ENCODE results near the gene DOCK4.

DNA sequence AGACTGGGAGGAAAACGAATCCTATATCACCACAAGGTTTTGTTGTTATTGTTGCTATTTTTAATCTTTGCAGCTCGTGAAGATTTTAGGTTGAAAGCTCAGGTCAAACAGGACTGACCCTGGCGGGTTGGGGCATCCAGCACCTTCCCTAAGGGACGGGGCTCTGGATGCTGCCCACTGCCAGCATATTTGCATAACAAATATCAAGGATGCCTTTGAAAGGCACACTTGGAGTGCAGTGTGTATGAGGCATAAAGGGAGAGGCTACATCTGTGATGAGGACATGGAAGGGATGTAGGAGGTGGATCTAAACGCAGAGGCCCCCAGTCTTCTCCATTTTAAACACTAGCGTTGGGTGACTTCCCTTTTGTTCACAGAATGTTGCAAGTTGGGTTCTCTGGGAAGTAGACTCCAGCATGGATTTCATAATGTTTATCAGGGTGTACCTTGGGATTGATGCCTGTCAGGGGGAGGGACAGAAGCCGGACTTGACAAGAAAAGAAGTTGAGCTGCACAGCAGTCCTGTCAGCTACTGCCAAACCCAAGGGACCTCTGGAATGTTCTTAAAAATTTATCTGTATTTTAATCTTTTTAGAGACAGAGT, 462.9 kb downstream of the DOCK4 start:
- no peak for TF ChIP-seq TARDBP (IDR thresholded peaks at IDR 0.05)
- no peak for TF ChIP-seq SUZ12 (IDR thresholded peaks at IDR 0.05)
- TF ChIP-seq ELF4 (IDR thresholded peaks at IDR 0.05): no peak
- TF ChIP-seq BHLHE40 (IDR thresholded peaks at IDR 0.05; ENCODE audit: borderline replicate concordance): no peak
- TF ChIP-seq NFRKB (IDR thresholded peaks at IDR 0.05): no peak
